MM.1S (cell line): ENCODE measurements around the gene GIPC3.

Source experiments
- DNase-seq: peaks from one replicate; pipeline ENCODE4 v3.0.0-alpha.2; 2015
- H2AFZ ChIP-seq: fragments of 300-600 bp; sonication (generic); 2 replicates; pipeline ENCODE4 v1.6.0; 2016; ENCODE audit warnings: antibody characterized with exemption, low read length
- H3F3A ChIP-seq: fragments of 300-600 bp; sonication (generic); 2 replicates; pipeline ENCODE4 v1.6.1; 2016; ENCODE audit warnings: mild to moderate bottlenecking, antibody characterized with exemption, low read length, moderate library complexity, mixed read lengths; ENCODE audit not compliant: insufficient read depth
- H3K27ac ChIP-seq: fragments of 300-600 bp; sonication (generic); 2 replicates; pipeline ENCODE4 v1.5.1; 2016; ENCODE audit warnings: mild to moderate bottlenecking, low read length
- H3K27me3 ChIP-seq: fragments of 300-600 bp; sonication (generic); replicated peaks from 2 replicates; pipeline ENCODE4 v1.6.0; 2016; ENCODE audit warnings: low read length; ENCODE audit not compliant: insufficient read depth
- H3K36me3 ChIP-seq: fragments of 300-600 bp; sonication (generic); replicated peaks from 2 replicates; pipeline ENCODE4 v1.6.1; 2016; ENCODE audit warnings: mild to moderate bottlenecking, low read length, mixed read lengths; ENCODE audit not compliant: insufficient read depth
- H3K4me1 ChIP-seq: fragments of 300-600 bp; sonication (generic); 2 replicates; pipeline ENCODE4 v1.6.1; 2016; ENCODE audit warnings: low read length, mixed read lengths
- H3K4me2 ChIP-seq: fragments of 300-600 bp; sonication (generic); 2 replicates; pipeline ENCODE4 v1.6.0; 2016; ENCODE audit warnings: low read depth, low read length
- H3K4me3 ChIP-seq: fragments of 300-600 bp; sonication (generic); 2 replicates; pipeline ENCODE4 v1.5.1; 2016; ENCODE audit warnings: low read length, mixed read lengths
- H3K79me2 ChIP-seq: fragments of 300-600 bp; sonication (generic); 2 replicates; pipeline ENCODE4 v1.6.1; 2016; ENCODE audit warnings: mixed run types, low read length, mixed read lengths
- H3K9ac ChIP-seq: fragments of 300-600 bp; sonication (generic); 2 replicates; pipeline ENCODE4 v1.6.1; 2016; ENCODE audit warnings: low read length, mixed read lengths
- H3K9me2 ChIP-seq: fragments of 300-600 bp; sonication (generic); replicated peaks from 2 replicates; pipeline ENCODE4 v1.6.1; 2016; ENCODE audit warnings: mild to moderate bottlenecking, low read length, mixed read lengths; ENCODE audit not compliant: insufficient read depth
- H3K9me3 ChIP-seq: fragments of 300-600 bp; sonication (generic); replicated peaks from 2 replicates; pipeline ENCODE4 v1.6.1; 2016; ENCODE audit warnings: mild to moderate bottlenecking, low read length, mixed read lengths; ENCODE audit not compliant: insufficient read depth
- H4K20me1 ChIP-seq: fragments of 300-600 bp; sonication (generic); 2 replicates; pipeline ENCODE4 v1.6.1; 2016; ENCODE audit warnings: mild to moderate bottlenecking, low read length, moderate library complexity, mixed read lengths; ENCODE audit not compliant: insufficient read depth
- EZH2 ChIP-seq: fragments of 300-600 bp; sonication (generic); optimal IDR thresholded peaks from 2 replicates; pipeline ENCODE3; 2017; ENCODE audit warnings: low read depth, mild to moderate bottlenecking, antibody characterized with exemption, low read length, mixed read lengths
- EZH2phosphoT487 ChIP-seq: fragments of 300-600 bp; sonication (generic); IDR thresholded peaks from 2 replicates; pipeline ENCODE4 v1.6.1; 2018; ENCODE audit warnings: antibody characterized with exemption, low read length
- TF ChIP-seq, protein P1 (sequence below): fragments of 300-600 bp; sonication (generic); IDR thresholded peaks from 2 replicates; pipeline ENCODE4 v1.5.1; 2016; ENCODE audit warnings: antibody characterized with exemption, low read length, mixed read lengths

GIPC3 gene

DNA sequence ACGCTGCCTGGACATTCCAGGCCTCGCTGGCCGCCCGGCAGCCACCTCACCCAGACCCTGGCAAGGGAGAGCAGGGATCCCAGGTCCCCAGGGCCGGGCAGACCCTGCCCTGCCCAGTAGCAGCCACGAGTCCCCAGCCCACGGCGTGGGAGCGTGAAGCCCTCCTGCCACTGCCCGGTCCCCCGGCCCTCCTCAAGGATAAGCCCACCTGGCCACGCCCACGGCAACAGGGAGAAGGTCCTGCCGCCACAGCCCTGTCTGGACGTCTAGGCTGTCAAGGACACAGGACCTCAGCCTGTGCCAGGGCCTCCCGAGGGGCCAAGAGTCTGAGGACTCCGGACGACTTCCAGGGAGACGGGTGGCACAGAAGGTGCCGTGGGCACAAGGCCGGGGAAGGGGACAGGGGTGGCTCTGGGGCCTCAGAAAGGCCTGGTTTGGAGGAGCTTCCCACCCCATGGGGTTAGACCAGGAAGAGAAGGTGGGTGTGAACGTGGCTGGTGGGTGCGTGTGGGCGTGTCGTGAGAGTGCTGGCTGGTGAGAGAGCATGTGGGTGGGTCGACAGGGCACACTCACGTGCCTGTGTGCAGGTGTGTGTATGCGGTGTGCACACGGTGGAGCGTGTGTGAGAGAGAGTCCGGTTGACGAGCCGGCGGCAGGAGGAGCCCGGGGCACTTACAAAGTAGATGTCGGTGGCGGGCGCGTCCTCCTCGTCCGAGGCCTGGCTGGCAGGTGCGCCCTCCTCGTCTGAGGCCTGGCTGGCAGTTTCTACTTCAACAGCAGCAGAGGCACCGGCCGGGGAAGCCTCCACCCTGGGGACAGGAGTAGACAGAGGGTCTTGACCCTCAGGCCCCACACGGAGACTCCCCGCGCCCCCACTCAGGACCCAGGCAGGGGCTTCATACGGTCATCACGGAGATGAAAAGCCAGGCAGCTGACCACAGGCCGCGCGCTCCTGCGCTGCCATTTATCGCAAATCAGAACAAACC lies 53.2 kb downstream of the GIPC3 start:
- TF ChIP-seq, protein P1, sequence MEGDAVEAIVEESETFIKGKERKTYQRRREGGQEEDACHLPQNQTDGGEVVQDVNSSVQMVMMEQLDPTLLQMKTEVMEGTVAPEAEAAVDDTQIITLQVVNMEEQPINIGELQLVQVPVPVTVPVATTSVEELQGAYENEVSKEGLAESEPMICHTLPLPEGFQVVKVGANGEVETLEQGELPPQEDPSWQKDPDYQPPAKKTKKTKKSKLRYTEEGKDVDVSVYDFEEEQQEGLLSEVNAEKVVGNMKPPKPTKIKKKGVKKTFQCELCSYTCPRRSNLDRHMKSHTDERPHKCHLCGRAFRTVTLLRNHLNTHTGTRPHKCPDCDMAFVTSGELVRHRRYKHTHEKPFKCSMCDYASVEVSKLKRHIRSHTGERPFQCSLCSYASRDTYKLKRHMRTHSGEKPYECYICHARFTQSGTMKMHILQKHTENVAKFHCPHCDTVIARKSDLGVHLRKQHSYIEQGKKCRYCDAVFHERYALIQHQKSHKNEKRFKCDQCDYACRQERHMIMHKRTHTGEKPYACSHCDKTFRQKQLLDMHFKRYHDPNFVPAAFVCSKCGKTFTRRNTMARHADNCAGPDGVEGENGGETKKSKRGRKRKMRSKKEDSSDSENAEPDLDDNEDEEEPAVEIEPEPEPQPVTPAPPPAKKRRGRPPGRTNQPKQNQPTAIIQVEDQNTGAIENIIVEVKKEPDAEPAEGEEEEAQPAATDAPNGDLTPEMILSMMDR, result no peak
- TF ChIP-seq EZH2phosphoT487 (no peak), EZH2 (no peak)
- no peaks in the 10 kb centered on the region for H3K79me2 ChIP-seq
- no peaks in the 10 kb centered on the region for H3K4me1 ChIP-seq
- H3F3A ChIP-seq, result no peaks in the 10 kb centered on the region
- no peaks in the 10 kb centered on the region for H3K9me2 ChIP-seq
- H3K36me3 ChIP-seq, result no peaks in the 10 kb centered on the region
- no peak overlapping the region for H3K27ac ChIP-seq
- no peaks in the 10 kb centered on the region for H3K9me3 ChIP-seq
- H3K4me2 ChIP-seq, result no peak overlapping the region
- no peaks in the 10 kb centered on the region for H3K27me3 ChIP-seq
- no peak overlapping the region for H3K9ac ChIP-seq
- H4K20me1 ChIP-seq, result no peaks in the 10 kb centered on the region
- no peak for DNase-seq
- H2AFZ ChIP-seq, result no peak overlapping the region
- no peak overlapping the region for H3K4me3 ChIP-seq

DNA sequence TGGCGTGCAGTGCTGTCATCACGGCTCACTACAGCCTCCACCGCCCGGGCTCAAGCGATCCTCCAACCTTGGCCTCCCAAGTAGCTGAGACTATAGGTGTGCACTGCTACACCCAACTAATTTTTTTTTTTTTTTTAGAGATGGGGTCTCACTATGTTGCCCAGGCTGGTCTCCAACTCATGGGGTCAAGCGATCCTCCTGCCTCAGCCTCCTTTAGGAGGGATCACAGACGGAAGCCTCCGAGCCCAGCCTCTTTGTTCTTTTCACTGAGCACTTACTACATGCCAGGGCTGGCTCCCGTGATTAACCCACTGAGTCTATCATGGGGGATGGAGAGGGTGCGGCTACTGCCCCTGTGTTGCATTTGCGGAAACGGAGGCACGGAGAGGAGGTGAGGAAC lies 54.2 kb downstream of the GIPC3 start:
- no peak overlapping the region for H2AFZ ChIP-seq
- no peak for DNase-seq
- no peak overlapping the region for H3K4me2 ChIP-seq
- H3K27ac ChIP-seq, result no peak overlapping the region
- no peaks in the 10 kb centered on the region for H3K27me3 ChIP-seq
- no peaks in the 10 kb centered on the region for H3K4me1 ChIP-seq
- no peaks in the 10 kb centered on the region for H3K79me2 ChIP-seq
- no peaks in the 10 kb centered on the region for H4K20me1 ChIP-seq
- no peak overlapping the region for H3K9ac ChIP-seq
- no peak overlapping the region for H3K4me3 ChIP-seq
- H3K9me2 ChIP-seq, result no peaks in the 10 kb centered on the region
- TF ChIP-seq EZH2phosphoT487 (no peak), EZH2 (no peak)
- TF ChIP-seq, protein P1, result no peak
- no peaks in the 10 kb centered on the region for H3F3A ChIP-seq
- no peaks in the 10 kb centered on the region for H3K36me3 ChIP-seq
- H3K9me3 ChIP-seq, result no peaks in the 10 kb centered on the region

DNA sequence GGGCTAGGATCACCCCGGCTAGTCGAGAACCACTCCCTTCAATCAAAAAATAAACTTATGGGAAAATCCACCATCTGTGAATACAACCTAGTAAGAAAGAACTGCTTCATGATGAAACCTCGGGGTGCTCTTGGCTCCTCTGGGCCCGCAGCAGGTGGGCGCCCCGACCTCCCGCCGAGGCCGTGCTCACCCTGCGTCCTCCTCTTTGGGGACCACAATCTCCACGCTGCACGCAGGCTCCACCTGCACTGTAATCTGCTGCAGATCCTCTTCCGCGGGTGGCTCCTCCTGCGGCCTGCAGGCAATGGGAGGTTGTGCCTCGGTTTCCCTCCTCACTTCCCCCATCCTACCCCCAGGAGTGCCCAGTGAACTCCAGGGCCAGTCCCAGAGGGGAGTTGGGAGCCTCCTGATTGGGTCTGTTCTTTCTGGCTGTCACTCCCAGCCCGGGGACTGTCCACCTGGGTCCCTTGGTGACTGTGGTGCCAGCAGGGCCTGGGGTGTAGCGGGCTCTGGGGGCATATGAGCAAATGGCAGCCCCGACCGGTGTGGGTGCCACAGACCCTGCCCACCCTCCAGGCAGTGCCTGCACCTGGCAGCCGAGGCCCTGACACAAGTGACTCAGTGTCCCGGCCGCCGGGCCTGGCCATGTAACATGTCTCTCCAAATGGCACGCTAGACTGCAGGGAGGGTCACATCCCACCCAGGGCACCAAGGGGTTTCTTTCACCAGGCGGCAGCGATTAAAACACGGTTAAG lies 56.4 kb downstream of the GIPC3 start:
- H4K20me1 ChIP-seq, result no peaks in the 10 kb centered on the region
- no peak overlapping the region for H3K4me2 ChIP-seq
- no peak for DNase-seq
- no peak overlapping the region for H2AFZ ChIP-seq
- H3K36me3 ChIP-seq, result no peaks in the 10 kb centered on the region
- no peaks in the 10 kb centered on the region for H3K9me2 ChIP-seq
- H3K9me3 ChIP-seq, result no peaks in the 10 kb centered on the region
- H3K27me3 ChIP-seq, result no peaks in the 10 kb centered on the region
- TF ChIP-seq, protein P1, result no peak
- TF ChIP-seq EZH2phosphoT487, result no peak
- TF ChIP-seq EZH2, result no peak
- no peaks in the 10 kb centered on the region for H3K4me1 ChIP-seq
- no peaks in the 10 kb centered on the region for H3K79me2 ChIP-seq
- H3F3A ChIP-seq, result no peaks in the 10 kb centered on the region
- H3K27ac ChIP-seq, result no peak overlapping the region
- no peak overlapping the region for H3K4me3 ChIP-seq
- no peak overlapping the region for H3K9ac ChIP-seq
